HepG2 (cell line): ENCODE data around the gene PIK3CA. TPM values are rescaled to one million over a fixed set of nuclear protein-coding genes. Genes with fewer than 3 reads are reported as not detected.

Source experiments
- ARID2 ChIP-seq: sonication (generic); formaldehyde crosslinking; IDR thresholded peaks from 2 replicates; pipeline ENCODE4 v1.8.1; 2022; ENCODE audit warnings: mild to moderate bottlenecking, missing genetic modification reagents, borderline replicate concordance
- GPN1 ChIP-seq: sonication (generic); formaldehyde crosslinking; IDR thresholded peaks from 2 replicates; pipeline ENCODE4 v1.5.1; 2020; ENCODE audit warnings: missing genetic modification reagents, borderline replicate concordance
- HMG20B ChIP-seq: conservative IDR thresholded peaks from 2 replicates; pipeline ENCODE4 v1.6.1; 2016; ENCODE audit warnings: missing genetic modification reagents, missing compliant biosample characterization
- HOXD1 ChIP-seq: sonication (generic); formaldehyde crosslinking; IDR thresholded peaks from 2 replicates; pipeline ENCODE4 v1.5.0; 2020; ENCODE audit warnings: missing genetic modification reagents
- NFRKB ChIP-seq: fragments of 450-650 bp; IDR thresholded peaks from 2 replicates; pipeline ENCODE4 v1.6.1; 2017
- SOX13 ChIP-seq, 3 experiments: fragments of 450-650 bp in 1 of 3; sonication (generic) in 1 of 3; formaldehyde crosslinking in 1 of 3; IDR thresholded peaks in 2 of 3; conservative IDR thresholded peaks in 1 of 3; 2 replicates each; pipeline versions ENCODE4 v1.5.0 to v1.6.1; 2016 to 2020; ENCODE audit warnings: antibody characterized with exemption in 1 of 3, mild to moderate bottlenecking in 1 of 3, missing compliant biosample characterization in 1 of 3, missing genetic modification reagents in 1 of 3, moderate library complexity in 1 of 3
- ZFY ChIP-seq: sonication (generic); formaldehyde crosslinking; IDR thresholded peaks from 2 replicates; pipeline ENCODE4 v1.4.0; 2020; ENCODE audit warnings: missing genetic modification reagents
- ZNF24 ChIP-seq: fragments of 450-650 bp; IDR thresholded peaks from 2 replicates; pipeline ENCODE4 v1.6.1; 2017; ENCODE audit warnings: antibody characterized with exemption, mild to moderate bottlenecking
- ZNF256 ChIP-seq: sonication (generic); formaldehyde crosslinking; conservative IDR thresholded peaks from 2 replicates; pipeline ENCODE4 v1.4.0; 2020; ENCODE audit warnings: missing genetic modification reagents
- ZNF34 ChIP-seq: sonication (generic); formaldehyde crosslinking; IDR thresholded peaks from 2 replicates; pipeline ENCODE4 v1.4.0; 2020; ENCODE audit warnings: mild to moderate bottlenecking, missing genetic modification reagents, borderline replicate concordance
- ZNF460 ChIP-seq: sonication (generic); formaldehyde crosslinking; IDR thresholded peaks from 2 replicates; pipeline ENCODE4 v1.5.1; 2020; ENCODE audit warnings: missing genetic modification reagents, mild to moderate bottlenecking, borderline replicate concordance
- ZNF570 ChIP-seq: sonication (generic); formaldehyde crosslinking; IDR thresholded peaks from 2 replicates; pipeline ENCODE4 v1.4.0; 2020; ENCODE audit warnings: mild to moderate bottlenecking, missing genetic modification reagents, borderline replicate concordance
- ZNF883 ChIP-seq: sonication (generic); formaldehyde crosslinking; IDR thresholded peaks from 2 replicates; pipeline ENCODE4 v1.5.1; 2020; ENCODE audit warnings: mild to moderate bottlenecking, missing genetic modification reagents; ENCODE audit errors: not compliant biosample characterization
- polyA plus RNA-seq, 8 experiments: library from polyadenylated mRNA; depleted of rRNA in 3 of 8; stranded (reverse) in 7 of 8; unstranded in 1 of 8; fragments of >200 nt; fragmentation: Illumina TruSeq in 4 of 8; extraction: Trizol in 4 of 8; gene quantifications; 2 replicates each; pipeline versions ENCODE4 v1.2.1 to v1.2.3, GENCODE V29; 2011 to 2016; ENCODE audit warnings: low read depth in 4 of 8, missing spikeins in 1 of 8, mixed read lengths in 1 of 8; ENCODE audit not compliant: insufficient read depth in 1 of 8
- total RNA-seq, 5 experiments: library from RNA; depleted of rRNA; stranded (reverse); fragments of >200 nt; fragmentation: Illumina TruSeq; extraction: Trizol; gene quantifications; 2 replicates each; pipeline ENCODE4 v1.2.3, GENCODE V29; 2016; ENCODE audit warnings: low read depth in 1 of 5
- TF ChIP-seq, protein P1 (sequence below): sonication (generic); formaldehyde crosslinking; IDR thresholded peaks from 2 replicates; pipeline ENCODE4 v1.8.0; 2022; ENCODE audit warnings: missing genetic modification reagents, low read depth, mild to moderate bottlenecking, borderline replicate concordance
- TF ChIP-seq, protein P2 (sequence below): sonication (generic); formaldehyde crosslinking; conservative IDR thresholded peaks from 2 replicates; pipeline ENCODE4 v1.8.0; 2022; ENCODE audit warnings: low read depth, missing genetic modification reagents
- TF ChIP-seq, protein P3 (sequence below): sonication (generic); formaldehyde crosslinking; IDR thresholded peaks from 2 replicates; pipeline ENCODE4 v1.8.1; 2023; ENCODE audit warnings: missing genetic modification reagents, mild to moderate bottlenecking, borderline replicate concordance
- TF ChIP-seq, protein P4 (sequence below): sonication (generic); formaldehyde crosslinking; IDR thresholded peaks from 2 replicates; pipeline ENCODE4 v1.4.0; 2020; ENCODE audit warnings: missing genetic modification reagents
- TF ChIP-seq, protein P5 (sequence below): sonication (generic); formaldehyde crosslinking; IDR thresholded peaks from 2 replicates; pipeline ENCODE4 v1.9.0; 2022; ENCODE audit warnings: missing genetic modification reagents, mild to moderate bottlenecking, borderline replicate concordance
- TF ChIP-seq, protein P6 (sequence below): sonication (generic); IDR thresholded peaks from 2 replicates; pipeline ENCODE4 v1.6.1; 2016; ENCODE audit warnings: low read depth, borderline replicate concordance
- TF ChIP-seq, protein P7 (sequence below): sonication (generic); formaldehyde crosslinking; IDR thresholded peaks from 2 replicates; pipeline ENCODE4 v1.5.0; 2020; ENCODE audit warnings: missing genetic modification reagents
- TF ChIP-seq, protein P8 (sequence below): IDR thresholded peaks from 2 replicates; pipeline ENCODE4 v1.6.1; 2016; ENCODE audit warnings: missing genetic modification reagents, missing compliant biosample characterization

The PIK3CA gene
- total and polyA plus RNA-seq, 2 of the 13 experiments (the other 11 are each of a cell fraction or from before 2014, with no cell fraction given): 5.7 to 11.4 TPM

DNA sequence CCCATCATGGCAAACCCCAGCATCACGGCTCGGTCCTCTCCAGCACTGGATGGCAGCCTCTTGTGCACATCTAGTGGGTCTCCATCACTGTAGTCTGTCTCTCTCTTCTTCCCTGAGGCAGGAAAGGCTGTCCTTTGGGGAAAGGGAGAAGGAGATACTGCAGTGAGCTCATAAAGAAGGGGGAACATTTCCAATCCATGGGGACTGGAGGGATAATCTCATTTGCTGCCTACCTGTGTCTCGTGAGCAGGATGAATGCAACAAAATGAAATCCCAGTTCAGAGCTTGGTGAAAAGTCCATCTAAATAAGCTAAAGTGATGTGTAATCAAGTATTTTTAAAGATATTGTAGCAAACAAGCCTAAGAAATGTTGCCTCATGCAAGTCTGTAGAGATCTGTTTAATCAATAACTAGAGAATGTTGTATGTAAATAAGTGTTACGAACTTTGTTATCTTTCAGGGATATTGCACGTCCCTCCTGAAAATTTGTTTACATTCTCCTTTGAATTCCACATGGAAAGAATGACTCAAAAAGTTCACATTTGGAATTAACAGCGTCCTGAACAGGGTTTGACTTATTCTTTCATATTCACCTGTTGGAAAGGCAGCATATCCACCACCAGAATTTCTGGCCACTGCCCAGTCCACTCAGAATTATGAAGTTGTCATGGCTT is 102.8 kb downstream of the PIK3CA start, which contains the start of gene KCNMB3 (continued):
- TF ChIP-seq, protein P1, sequence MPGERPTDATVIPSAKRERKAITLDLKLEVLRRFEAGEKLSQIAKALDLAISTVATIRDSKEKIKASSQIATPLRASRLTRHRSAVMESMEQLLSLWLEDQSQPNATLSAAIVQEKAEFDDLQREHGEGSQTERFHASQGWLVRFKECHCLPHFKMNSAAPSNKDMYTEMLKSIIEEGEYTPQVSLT (CRISPR knock-in tag): no peak
- TF ChIP-seq, protein P2, sequence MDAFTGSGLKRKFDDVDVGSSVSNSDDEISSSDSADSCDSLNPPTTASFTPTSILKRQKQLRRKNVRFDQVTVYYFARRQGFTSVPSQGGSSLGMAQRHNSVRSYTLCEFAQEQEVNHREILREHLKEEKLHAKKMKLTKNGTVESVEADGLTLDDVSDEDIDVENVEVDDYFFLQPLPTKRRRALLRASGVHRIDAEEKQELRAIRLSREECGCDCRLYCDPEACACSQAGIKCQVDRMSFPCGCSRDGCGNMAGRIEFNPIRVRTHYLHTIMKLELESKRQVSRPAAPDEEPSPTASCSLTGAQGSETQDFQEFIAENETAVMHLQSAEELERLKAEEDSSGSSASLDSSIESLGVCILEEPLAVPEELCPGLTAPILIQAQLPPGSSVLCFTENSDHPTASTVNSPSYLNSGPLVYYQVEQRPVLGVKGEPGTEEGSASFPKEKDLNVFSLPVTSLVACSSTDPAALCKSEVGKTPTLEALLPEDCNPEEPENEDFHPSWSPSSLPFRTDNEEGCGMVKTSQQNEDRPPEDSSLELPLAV (CRISPR knock-in tag): no peak
- TF ChIP-seq ZNF883: no peak
- no peak for TF ChIP-seq SOX13 (IDR thresholded peaks at IDR 0.05)
- peak in 1 of 2 experiments; percentile 76; a peak in 2 of 4 replicates for TF ChIP-seq SOX13 (CRISPR knock-in tag; conservative IDR thresholded peaks at IDR 0.05 in 1 of 2, IDR thresholded peaks at IDR 0.05 in 1 of 2)
- TF ChIP-seq, protein P3, sequence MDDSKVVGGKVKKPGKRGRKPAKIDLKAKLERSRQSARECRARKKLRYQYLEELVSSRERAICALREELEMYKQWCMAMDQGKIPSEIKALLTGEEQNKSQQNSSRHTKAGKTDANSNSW: no peak
- TF ChIP-seq NFRKB: no peak
- TF ChIP-seq ZNF34 (CRISPR knock-in tag): no peak
- TF ChIP-seq ARID2 (CRISPR knock-in tag): peak; percentile 39; the same call in 1 of the 2 replicates
- TF ChIP-seq HOXD1 (CRISPR knock-in tag): no peak
- TF ChIP-seq ZNF256 (CRISPR knock-in tag): no peak
- TF ChIP-seq, protein P4, sequence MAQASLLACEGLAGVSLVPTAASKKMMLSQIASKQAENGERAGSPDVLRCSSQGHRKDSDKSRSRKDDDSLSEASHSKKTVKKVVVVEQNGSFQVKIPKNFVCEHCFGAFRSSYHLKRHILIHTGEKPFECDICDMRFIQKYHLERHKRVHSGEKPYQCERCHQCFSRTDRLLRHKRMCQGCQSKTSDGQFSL: no peak
- TF ChIP-seq, protein P5, sequence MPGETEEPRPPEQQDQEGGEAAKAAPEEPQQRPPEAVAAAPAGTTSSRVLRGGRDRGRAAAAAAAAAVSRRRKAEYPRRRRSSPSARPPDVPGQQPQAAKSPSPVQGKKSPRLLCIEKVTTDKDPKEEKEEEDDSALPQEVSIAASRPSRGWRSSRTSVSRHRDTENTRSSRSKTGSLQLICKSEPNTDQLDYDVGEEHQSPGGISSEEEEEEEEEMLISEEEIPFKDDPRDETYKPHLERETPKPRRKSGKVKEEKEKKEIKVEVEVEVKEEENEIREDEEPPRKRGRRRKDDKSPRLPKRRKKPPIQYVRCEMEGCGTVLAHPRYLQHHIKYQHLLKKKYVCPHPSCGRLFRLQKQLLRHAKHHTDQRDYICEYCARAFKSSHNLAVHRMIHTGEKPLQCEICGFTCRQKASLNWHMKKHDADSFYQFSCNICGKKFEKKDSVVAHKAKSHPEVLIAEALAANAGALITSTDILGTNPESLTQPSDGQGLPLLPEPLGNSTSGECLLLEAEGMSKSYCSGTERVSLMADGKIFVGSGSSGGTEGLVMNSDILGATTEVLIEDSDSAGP (CRISPR knock-in tag): no peak
- TF ChIP-seq ZNF24: peak; percentile 55; the same call in 1 of the 2 replicates
- TF ChIP-seq ZNF570: no peak
- no peak for TF ChIP-seq GPN1
- no peak for TF ChIP-seq ZNF460 (CRISPR knock-in tag)
- TF ChIP-seq, protein P6, sequence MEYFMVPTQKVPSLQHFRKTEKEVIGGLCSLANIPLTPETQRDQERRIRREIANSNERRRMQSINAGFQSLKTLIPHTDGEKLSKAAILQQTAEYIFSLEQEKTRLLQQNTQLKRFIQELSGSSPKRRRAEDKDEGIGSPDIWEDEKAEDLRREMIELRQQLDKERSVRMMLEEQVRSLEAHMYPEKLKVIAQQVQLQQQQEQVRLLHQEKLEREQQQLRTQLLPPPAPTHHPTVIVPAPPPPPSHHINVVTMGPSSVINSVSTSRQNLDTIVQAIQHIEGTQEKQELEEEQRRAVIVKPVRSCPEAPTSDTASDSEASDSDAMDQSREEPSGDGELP: no peak; the same call in 1 of the 2 replicates
- TF ChIP-seq, protein P7, sequence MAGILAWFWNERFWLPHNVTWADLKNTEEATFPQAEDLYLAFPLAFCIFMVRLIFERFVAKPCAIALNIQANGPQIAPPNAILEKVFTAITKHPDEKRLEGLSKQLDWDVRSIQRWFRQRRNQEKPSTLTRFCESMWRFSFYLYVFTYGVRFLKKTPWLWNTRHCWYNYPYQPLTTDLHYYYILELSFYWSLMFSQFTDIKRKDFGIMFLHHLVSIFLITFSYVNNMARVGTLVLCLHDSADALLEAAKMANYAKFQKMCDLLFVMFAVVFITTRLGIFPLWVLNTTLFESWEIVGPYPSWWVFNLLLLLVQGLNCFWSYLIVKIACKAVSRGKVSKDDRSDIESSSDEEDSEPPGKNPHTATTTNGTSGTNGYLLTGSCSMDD: no peak
- TF ChIP-seq ZFY (CRISPR knock-in tag): no peak
- no peak for TF ChIP-seq HMG20B (CRISPR knock-in tag)
- TF ChIP-seq, protein P8, sequence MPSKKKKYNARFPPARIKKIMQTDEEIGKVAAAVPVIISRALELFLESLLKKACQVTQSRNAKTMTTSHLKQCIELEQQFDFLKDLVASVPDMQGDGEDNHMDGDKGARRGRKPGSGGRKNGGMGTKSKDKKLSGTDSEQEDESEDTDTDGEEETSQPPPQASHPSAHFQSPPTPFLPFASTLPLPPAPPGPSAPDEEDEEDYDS (CRISPR knock-in tag): 0 out of 2 replicates have a peak, but pooled peaks have one; percentile 31
